Measurements from ENCODE around the gene TSPAN33.
A peak's percentile ranks its signal among the peaks of the same experiment; 100 is the strongest.
"Not testable (repeated sequence)": the region's sequence is repeated elsewhere in the genome, so short reads cannot be mapped to it uniquely, and the experiment has no call there.

Gene TSPAN33, protein sequence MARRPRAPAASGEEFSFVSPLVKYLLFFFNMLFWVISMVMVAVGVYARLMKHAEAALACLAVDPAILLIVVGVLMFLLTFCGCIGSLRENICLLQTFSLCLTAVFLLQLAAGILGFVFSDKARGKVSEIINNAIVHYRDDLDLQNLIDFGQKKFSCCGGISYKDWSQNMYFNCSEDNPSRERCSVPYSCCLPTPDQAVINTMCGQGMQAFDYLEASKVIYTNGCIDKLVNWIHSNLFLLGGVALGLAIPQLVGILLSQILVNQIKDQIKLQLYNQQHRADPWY

GRCh38 chr7:129144095-129144833 lies at the start of gene TSPAN33:
Gene TSPAN33, plus strand, starts transcription at chr7:129144707. Its CDS starts 274 bp downstream, at chr7:129144981.
- DNase-seq, result peak; percentile 21 to 87 (median 67)

DNA sequence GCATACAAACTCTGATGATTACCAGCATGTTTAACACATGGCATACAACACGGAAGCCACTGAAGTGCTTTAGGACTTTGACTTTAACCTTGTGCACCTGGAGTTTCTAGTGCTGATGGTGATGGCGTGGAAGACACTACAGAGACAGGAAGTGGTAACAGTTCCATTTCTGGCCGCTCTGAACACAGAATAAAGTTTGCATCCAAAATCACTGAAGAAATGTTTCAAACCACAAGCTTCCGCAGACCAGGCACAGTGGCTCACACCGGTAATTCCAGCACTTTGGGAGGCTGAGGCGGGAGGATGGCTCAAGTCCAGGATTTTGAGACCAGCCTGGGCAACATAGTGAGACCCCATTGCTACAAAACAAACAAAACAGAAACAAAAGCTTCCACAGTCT lies 49.2 kb upstream of the TSPAN33 start:
- no peak for DNase-seq

DNA sequence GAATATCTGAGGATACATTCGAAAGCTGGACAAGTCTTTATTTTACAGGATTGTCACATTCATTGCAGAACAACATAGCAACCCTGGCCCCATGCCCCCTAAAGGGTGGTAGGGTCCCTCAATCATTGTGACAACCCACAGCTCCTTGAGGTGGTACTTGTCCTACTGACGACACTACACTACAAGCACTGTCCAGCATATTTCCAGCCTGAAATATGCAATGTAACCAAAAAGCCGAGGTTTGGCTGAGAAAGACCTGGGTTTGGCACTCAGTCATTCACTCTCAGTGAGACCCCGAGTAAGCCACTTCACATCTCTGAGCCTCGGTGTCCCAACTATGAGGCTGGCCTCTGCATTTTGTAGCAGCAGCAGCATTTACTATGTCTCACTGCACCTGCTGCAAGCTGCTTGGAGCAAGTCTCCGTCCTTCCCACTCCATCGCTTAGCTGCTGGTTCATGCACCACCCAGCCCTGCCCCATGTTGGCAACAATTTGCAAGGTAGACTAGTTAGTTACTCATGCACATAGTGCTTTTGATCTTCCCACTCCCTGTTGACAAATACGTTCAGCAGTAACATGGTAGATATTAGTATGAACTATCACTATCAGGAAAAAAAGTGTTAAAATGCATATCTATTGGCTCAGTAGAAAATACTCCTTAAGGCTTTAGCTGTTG lies 46.0 kb upstream of the TSPAN33 start:
- no peak for DNase-seq

- no peak for DNase-seq
Measured at GRCh38 chr7:129100827-129101166, 43.7 kb upstream of the TSPAN33 start.

- no peak for DNase-seq
Measured at GRCh38 chr7:129101746-129102145, 42.8 kb upstream of the TSPAN33 start.

DNA sequence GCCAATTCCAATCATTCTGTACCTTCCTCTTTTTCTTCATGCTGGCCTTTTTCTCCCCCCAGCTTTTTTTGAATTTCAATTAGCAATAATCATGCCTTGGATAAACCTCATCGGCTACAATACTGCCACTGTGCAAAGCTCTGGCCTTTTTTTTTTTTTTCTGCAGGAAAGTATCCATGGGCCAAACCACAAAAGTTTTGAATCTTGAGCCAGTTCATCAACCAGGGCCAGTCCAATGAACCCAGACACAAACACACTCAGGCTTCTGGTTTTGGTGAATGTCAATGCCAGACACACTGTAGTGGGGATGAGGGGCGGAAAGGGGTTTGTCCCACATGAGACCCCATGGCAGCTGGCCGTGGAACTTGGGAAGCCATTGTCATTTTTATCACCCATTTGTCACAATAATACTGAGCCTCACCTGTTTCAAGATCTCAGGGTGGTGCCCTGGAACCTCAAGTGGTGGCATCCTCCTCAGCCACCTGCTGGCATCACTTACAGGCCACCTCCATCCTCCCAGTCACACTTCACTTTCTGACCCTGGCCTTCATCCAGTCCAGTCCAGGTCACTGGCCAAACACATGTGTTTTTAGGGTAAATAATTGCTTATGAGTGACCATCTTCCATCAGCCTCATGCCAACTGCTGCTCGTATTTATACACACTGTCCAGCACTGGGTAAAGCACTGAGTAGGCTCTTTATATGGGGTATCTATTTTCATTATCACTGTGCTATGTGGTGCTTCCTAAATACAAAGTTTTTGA lies 40.8 kb upstream of the TSPAN33 start:
- no peak for DNase-seq

DNA sequence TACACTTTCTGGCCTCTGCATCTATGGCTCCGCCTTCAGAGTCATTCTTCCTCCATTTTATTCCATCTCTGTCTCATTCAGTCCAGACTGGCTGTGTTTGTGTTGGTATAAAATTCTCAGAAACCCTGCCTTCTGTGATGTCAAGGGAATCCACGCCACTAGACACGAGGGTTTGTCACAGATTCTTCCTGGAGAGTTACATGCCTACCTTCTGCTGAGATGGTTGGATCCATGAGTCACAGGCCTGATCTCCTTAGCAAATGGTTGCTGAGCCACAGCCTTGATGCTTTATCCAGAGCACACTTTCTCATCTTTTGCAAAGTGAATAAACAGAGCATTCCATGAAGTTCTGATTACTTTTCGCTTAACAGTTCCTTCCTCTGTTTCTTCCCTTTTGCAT lies 35.9 kb upstream of the TSPAN33 start:
- no peak for DNase-seq

- peak in 4 of 56 donors; percentile 5 to 16 (median 8) for DNase-seq
Measured at GRCh38 chr7:129110258-129110981, 34.1 kb upstream of the TSPAN33 start.

DNA sequence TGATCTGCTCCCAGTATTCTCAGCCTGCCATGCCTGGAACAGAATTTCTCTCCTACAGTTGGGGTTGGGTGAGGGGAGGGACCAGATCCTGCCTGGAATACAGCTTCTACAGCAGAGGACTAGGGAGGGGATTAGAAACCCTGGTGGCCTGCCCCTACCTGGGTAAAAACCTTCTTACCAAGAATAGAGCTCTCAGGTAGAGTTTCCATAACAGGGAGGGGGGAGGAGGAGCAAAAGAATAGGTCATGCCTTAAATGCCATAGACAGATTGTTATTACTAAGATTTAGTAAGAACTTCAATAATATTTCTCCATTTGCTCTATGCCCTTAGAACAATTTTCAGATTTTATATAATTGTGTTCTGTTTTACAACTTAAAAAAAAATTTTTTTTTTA lies 33.5 kb upstream of the TSPAN33 start:
- no peak for DNase-seq

DNA sequence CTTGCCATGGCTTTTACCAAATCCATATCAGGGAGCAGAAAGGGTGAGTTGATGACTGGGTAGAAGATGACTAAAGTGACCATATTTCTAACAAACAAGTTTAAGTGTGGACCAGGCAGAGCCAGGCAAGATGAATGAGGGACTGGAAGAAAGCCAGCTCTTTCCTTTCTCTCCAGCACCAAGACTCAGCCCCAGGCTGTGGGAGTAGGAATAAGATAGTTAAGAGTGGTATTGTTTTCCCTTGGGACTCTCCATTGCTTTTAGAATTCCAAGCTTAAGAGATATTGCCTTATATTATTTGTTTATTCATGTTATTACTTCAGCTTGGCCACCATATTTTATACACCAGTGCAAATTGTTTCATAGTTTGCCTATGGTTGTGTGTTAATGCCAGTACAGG lies 28.8 kb upstream of the TSPAN33 start:
- DNase-seq, result no peak

GRCh38 chr7:129118182-129118581 lies 26.3 kb upstream of the TSPAN33 start:
- DNase-seq, result no peak

- no peak for DNase-seq
Measured at GRCh38 chr7:129118976-129119375, 25.5 kb upstream of the TSPAN33 start.

- DNase-seq, result not testable (repeated sequence)
Measured at GRCh38 chr7:129121501-129122077, 22.9 kb upstream of the TSPAN33 start.

DNA sequence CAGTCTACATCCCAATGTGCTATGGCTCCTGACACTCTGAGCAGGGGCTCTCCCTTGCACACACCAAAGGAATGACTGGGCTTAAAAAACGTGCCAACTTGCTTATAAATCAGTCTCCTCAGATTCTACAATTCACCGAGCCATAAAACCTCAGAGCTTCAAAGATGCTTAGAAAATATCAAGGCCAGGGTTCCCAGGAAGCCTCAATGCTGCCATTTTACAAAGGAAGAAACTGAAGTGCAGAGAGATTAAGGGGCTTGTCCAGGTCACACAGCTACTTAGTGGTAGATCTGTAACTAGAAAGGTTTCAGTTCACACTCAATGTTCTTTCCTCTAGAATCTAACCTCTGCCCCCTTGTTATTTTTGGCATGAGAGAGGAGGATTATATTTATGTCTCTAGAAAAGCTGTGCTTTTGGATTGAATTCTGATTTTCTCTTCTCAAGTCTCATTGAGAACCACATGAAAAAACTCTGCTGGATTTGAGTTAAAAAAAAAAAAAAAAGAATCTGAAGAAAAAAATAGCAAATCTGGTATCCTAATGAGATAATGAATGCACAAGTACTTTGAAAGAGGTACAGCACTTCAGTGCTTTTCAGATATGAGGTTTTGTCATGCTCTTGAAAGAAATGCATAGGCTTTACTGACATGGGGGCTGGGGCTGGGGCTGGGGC lies 22.3 kb upstream of the TSPAN33 start:
- no peak for DNase-seq

- peak in 1 of 56 donors; percentile 11 for DNase-seq
Measured at GRCh38 chr7:129122751-129123509, 21.6 kb upstream of the TSPAN33 start.

DNA sequence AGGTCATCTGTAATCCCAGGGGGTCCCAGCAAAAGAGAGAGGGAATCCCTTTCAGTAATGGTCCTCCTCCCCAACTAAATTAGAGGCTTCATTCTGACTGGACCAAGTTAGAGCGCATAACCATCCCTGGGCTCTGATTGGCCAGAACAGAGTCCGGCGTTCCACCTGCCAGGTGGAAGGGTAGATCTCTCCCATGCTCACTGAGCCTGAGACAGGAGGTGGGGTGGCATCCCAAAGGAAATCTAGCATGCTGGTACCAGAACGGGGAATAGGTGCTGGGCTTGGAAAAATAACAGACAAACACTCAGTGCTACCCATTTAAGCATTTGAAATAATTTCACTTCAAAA lies 21.0 kb upstream of the TSPAN33 start:
- no peak for DNase-seq

GRCh38 chr7:129126314-129126713 lies 18.2 kb upstream of the TSPAN33 start:
- DNase-seq, result no peak

DNA sequence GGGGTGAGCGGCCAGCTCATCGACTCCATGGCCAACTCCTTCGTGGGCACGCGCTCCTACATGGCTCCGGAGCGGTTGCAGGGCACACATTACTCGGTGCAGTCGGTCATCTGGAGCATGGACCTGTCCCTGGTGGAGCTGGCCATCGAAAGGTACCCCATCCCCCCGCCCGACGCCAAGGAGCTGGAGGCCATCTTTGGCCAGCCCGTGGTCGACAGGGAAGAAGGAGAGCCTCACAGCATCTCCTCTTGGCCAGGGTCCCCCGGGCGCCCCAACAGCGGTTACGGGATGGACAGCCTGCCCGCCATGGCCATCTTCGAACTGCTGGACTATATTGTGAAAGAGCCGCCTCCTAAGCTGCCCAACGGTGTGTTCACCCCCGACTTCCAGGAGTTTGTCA lies 17.4 kb upstream of the TSPAN33 start:
- DNase-seq, result no peak

- DNase-seq, result no peak
Measured at GRCh38 chr7:129127601-129128000, 16.9 kb upstream of the TSPAN33 start.
